DND-41 (cell line): ENCODE results near the gene EDN3.

Source experiments
- EZH2 ChIP-seq: IDR thresholded peaks from 3 replicates; pipeline ENCODE4 v1.6.1; 2012; ENCODE audit warnings: borderline replicate concordance, low read depth, mild to moderate bottlenecking, moderate library complexity, low read length, inconsistent platforms; ENCODE audit not compliant: severe bottlenecking
- TF ChIP-seq, protein P1 (sequence below): IDR thresholded peaks from 2 replicates; pipeline ENCODE4 v1.5.1; 2012; ENCODE audit warnings: borderline replicate concordance, low read length, moderate library complexity, mild to moderate bottlenecking; ENCODE audit not compliant: poor library complexity, severe bottlenecking; ENCODE audit errors: extremely low read depth

GRCh38 chr20:59289994-59290393 is 10.4 kb upstream of the EDN3 start:
- no peak for TF ChIP-seq EZH2
- TF ChIP-seq, protein P1, sequence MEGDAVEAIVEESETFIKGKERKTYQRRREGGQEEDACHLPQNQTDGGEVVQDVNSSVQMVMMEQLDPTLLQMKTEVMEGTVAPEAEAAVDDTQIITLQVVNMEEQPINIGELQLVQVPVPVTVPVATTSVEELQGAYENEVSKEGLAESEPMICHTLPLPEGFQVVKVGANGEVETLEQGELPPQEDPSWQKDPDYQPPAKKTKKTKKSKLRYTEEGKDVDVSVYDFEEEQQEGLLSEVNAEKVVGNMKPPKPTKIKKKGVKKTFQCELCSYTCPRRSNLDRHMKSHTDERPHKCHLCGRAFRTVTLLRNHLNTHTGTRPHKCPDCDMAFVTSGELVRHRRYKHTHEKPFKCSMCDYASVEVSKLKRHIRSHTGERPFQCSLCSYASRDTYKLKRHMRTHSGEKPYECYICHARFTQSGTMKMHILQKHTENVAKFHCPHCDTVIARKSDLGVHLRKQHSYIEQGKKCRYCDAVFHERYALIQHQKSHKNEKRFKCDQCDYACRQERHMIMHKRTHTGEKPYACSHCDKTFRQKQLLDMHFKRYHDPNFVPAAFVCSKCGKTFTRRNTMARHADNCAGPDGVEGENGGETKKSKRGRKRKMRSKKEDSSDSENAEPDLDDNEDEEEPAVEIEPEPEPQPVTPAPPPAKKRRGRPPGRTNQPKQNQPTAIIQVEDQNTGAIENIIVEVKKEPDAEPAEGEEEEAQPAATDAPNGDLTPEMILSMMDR, result no peak
